NCI-H69 (cell line): Measurements from ENCODE around the gene MYO16.

Experiments used
- DNase-seq: peaks from one replicate; lab custom pipeline; 2025; lab: John Stamatoyannopoulos, UW

Gene MYO16

GRCh38 chr13:109200556-109200955 lies 571.1 kb downstream of the MYO16 start:
- no peak for DNase-seq

- DNase-seq: no peak
Observed at GRCh38 chr13:109203587-109203986, 574.2 kb downstream of the MYO16 start.

GRCh38 chr13:109204252-109204651 lies 574.8 kb downstream of the MYO16 start:
- no peak for DNase-seq

GRCh38 chr13:109204657-109205056 lies 575.2 kb downstream of the MYO16 start:
- DNase-seq: no peak

- DNase-seq: no peak
Observed at GRCh38 chr13:109205315-109205714, 575.9 kb downstream of the MYO16 start.

- no peak for DNase-seq
Observed at GRCh38 chr13:109206616-109207015, 577.2 kb downstream of the MYO16 start.

GRCh38 chr13:109207622-109208021 lies 578.2 kb downstream of the MYO16 start:
- DNase-seq: no peak

GRCh38 chr13:109208522-109208921 lies 579.1 kb downstream of the MYO16 start:
- DNase-seq: no peak

GRCh38 chr13:109209526-109209925 lies 580.1 kb downstream of the MYO16 start:
- no peak for DNase-seq

- DNase-seq: no peak
Observed at GRCh38 chr13:109211616-109212015, 582.2 kb downstream of the MYO16 start.

- no peak for DNase-seq
Observed at GRCh38 chr13:109212650-109213049, 583.2 kb downstream of the MYO16 start.

GRCh38 chr13:109213714-109214113 lies 584.3 kb downstream of the MYO16 start:
- no peak for DNase-seq

- DNase-seq: no peak
Observed at GRCh38 chr13:109214393-109214792, 585.0 kb downstream of the MYO16 start.

GRCh38 chr13:109215377-109215776 lies 586.0 kb downstream of the MYO16 start:
- DNase-seq: no peak

- DNase-seq: peak; percentile 19
Observed at GRCh38 chr13:109217510-109217909, 588.1 kb downstream of the MYO16 start.

GRCh38 chr13:109220631-109221030 lies 591.2 kb downstream of the MYO16 start:
- no peak for DNase-seq

- no peak for DNase-seq
Observed at GRCh38 chr13:109224033-109224432, 594.6 kb downstream of the MYO16 start.

GRCh38 chr13:109226631-109227030 lies 597.2 kb downstream of the MYO16 start:
- DNase-seq: no peak

- no peak for DNase-seq
Observed at GRCh38 chr13:109227344-109227940, 598.0 kb downstream of the MYO16 start.

- no peak for DNase-seq
Observed at GRCh38 chr13:109228211-109228610, 598.8 kb downstream of the MYO16 start.

GRCh38 chr13:109231888-109232287 lies 602.5 kb downstream of the MYO16 start:
- no peak for DNase-seq

GRCh38 chr13:109233293-109233692 lies 603.9 kb downstream of the MYO16 start:
- no peak for DNase-seq

- DNase-seq: no peak
Observed at GRCh38 chr13:109235901-109236300, 606.5 kb downstream of the MYO16 start.

GRCh38 chr13:109241160-109241559 lies 611.7 kb downstream of the MYO16 start:
- no peak for DNase-seq
